Measurements from ENCODE around the gene SLC25A5.
"Not testable (repeated sequence)": the region's sequence is repeated elsewhere in the genome, so short reads cannot be mapped to it uniquely, and the experiment has no call there.

The SLC25A5 gene
- total RNA-seq: 143 to 374 (median 284) reads per million in 18 experiments

DNA sequence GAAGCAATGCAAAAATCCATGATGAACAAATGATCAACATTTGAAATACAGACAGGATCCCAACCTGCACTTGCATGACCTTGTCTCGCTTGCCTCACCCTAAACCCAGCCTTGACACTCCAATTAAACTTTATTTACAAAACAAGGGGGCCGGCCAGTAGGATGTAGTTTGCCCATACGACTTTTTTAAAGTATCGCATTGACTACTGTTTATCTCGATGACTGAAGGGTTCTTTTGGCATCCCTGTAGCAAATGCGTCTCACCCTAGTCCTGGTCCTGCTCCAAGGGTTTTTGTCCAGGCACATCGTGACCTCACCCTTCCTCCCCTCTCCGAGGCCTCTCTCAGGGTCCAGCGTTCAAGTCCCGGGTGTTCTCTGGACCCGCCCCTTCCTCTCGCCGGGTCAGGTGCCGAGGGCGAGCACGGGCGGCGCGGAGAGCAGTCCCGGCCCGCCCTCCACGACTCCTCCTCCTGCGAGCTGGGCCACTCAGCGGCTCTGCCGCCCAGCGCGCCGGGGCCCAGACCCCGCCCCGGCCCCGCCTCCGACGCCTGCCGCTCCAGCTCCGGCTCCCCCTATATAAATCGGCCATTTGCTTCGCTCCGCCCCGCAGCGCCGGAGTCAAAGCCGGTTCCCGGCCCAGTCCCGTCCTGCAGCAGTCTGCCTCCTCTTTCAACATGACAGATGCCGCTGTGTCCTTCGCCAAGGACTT, at the start of gene SLC25A5:
Gene SLC25A5 (plus strand): TSS at position 603 of the 709 bp plus-strand sequence. CDS start 72 bp downstream, at position 675.
- peak; percentile 88 to 91 for DNase-seq

DNA sequence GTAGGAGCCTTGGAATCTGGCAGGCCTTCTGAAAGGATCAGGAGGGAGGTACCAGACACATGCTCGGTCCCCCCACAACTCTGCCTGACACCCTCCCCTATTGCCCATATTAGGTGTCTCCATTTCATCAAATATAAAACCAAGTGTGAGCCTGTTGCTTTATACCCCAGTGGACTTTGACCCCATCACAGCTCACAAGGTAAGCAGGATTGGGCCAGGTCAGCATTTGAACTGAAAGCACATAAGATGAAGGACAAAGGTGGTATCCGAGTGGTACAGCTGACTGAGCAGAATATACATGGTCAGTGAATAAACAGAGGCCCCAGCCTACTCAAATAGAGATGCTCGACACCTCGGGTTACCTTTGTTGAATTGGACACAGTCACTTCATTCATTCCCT, 49.1 kb upstream of the SLC25A5 start:
- no peak for DNase-seq

DNA sequence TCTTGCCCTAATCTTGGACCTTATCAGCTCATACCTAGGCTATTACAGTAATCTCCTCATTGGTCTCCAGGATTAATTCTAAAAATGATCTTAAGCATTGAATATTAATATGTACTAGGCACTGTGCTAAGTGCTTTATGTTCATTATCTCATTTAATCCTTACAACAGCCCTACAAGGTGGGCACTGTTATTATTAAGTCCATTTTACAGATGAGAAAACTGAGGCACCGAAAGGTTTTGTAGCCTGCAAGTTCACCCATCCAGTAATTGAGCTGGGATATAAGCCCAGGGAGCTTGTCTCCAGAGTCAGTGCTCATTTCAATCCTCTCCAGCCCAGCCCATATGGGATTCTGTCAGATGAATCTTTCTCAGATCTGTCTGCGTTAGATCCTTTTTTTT, 48.3 kb upstream of the SLC25A5 start:
- DNase-seq: no peak

DNA sequence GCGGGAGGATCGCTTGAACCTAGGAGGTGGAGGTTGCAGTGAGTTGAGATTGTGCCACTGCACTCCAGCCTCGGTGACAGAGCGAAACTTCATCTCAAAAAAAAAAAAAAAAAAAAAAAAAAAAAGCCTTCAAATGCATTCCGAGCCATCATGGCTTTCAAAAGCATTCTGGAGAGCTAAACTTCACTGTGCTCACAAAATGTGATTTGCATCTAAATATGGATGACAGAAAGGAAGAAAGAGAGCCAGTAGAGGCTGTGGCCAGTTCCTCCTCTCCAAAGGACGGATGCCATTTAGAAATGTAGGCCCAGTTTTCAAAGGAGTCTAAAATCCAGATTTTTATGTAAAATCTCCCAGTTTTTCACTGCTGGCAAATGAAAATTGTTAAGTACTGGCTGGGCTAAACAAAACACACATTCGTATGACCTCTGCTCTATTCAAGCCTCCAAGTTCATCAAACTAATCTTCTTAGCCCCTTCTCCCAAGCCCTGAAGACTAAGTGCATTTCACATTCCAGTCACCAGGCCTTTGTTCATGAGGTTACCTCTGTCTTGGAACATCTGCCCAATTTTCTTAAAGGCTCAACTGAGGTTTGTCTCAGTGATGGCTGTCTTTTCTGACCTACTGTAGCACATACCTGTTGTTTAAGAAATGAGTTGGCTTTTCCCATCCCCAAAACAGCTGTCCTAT, 47.1 kb upstream of the SLC25A5 start:
- DNase-seq: no peak

DNA sequence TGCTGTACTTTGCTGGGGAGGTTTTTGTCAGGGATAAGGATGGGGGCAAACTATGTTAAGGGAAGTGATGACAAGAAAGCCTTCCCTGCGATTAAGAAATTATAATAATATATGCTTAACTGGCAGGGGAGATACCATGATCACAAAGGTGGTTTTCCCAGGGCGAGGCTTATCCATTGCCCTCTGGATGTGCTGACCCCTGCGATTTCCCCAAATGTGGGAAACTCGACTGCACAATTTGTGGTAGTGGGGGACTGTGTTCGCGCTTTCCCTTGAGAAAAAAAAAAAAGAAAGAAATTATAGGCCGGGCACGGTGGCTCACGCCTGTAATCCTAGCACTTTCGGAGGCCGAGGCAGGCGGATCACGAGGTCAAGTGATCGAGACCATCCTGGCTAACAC, 44.6 kb upstream of the SLC25A5 start:
- no peak for DNase-seq

DNA sequence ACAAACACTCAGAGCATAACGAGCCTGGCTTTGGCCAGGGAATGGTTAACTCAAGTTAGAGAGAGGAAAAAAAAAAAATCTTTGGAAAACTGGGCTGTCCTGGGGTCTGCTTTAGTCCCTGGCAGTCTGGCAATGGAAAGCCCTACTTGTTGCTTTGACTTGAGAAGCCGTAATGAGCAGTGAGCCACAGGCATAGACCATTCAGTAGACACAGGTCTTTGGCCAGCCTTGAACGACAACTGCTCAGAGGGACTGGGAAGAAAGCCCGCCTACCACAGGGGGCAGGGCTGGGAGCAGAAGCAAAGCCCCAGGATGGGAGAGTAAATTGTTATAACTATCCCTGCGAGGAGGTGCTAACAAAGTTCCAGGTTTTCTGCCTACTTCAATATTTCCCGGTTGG, 43.2 kb upstream of the SLC25A5 start:
- no peak for DNase-seq

DNA sequence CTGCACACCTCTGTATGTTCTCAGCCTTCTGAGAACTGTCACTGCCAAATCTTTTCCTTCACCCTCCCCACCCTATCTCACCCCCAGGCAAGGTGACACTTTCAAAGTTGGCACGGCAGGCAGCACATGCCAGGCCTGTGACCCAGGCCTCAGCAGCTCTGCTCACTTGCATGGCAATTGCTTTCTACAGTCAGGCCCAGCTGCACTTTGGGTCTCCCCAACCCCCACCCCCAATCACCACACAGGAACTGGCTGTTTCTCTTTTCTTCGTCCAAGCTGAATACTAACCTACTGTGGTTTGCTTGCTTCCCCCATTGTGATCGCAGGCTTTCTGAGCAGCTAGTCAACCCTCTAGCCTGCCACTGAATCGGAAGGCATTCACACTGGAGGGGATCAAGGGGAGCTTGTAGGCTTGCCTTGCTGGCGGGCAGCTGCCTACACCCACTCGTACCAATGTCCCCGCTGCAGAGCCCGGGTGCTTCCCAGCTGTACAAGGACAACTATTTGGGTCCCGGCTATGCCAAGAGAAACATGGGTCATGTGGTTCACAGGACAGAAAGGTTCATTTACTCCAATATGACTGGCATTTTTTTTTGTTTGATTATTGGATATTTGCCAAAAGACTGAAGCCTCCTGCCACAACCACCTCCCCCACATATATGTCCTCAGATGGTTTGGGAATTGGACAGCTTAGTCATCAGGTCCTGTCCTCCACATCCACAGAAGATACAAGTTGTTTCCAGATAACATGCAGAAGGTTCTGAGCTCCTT, 41.0 kb upstream of the SLC25A5 start:
- DNase-seq: peak; percentile 5 to 33

DNA sequence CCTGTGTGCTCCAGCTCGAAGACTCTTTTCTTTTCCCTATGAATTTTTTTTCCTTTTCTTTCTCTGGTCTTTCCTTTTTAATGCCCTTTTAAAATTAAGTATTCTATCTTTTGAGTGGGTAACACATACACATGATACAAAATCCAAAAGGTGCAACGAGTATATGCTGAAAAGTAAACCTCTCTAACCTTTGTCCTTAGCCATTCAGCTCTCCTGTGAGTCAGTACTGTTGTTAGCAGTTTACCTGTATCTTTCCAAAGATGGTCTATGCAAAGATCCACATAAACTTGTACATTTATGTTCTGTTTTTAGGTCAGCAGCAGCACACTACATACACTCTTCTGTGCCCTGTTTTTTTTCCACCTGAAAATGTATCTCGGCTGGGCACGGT, 40.5 kb upstream of the SLC25A5 start:
- no peak for DNase-seq

DNA sequence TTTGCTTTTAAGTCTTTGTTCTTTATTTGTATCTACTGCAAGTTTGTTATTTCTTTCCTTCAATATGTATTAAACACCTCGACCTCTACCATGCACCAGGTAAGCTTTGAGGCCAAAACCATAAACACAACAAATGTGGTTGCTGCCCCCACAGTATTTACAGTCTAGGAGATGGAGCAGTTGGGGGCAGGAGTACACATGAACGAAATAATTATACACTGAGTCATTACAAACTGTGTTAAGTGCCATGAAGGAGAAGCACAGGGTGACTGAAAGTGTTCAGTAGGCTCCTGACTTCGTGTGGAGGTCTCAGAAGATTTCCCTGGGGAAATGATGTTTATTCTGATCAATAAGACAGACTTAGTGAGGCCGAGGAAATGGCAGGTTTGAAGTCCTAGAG, 38.8 kb upstream of the SLC25A5 start:
- no peak for DNase-seq

DNA sequence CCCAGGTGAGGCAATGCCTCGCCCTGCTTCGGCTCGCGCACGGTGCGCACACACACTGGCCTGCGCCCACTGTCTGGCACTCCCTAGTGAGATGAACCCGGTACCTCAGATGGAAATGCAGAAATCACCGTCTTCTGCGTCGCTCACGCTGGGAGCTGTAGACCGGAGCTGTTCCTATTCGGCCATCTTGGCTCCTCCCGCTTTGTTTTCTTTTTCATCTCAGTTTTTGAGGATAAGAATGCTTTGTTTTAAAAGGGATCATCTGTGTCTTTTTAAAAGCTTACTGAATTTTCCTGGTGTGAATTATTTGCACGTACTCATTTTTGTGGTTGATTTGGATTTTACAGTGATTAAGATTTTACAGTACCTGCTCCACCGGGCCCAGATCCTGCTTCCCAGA, 26.9 kb upstream of the SLC25A5 start:
- not testable (repeated sequence) for DNase-seq

DNA sequence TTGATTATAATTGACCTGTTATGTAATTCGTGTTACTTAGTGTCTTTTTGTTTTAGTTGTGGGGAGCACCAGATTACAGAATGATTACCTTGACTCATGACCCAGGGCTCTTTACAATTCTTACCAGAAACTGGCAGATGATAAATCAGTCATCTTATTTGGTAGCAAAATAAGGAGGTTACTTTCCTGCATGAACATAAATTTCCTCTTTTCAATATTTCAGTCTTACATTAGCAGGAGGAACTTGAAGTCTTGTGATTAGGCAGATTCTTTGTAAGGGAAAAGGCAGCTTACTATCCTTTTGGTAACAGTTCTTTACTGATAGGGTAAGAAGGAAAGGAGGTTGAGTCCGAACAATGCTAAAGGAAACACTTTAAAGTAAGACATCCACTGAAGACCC, 26.0 kb upstream of the SLC25A5 start:
- DNase-seq: peak; percentile 52 to 70

DNA sequence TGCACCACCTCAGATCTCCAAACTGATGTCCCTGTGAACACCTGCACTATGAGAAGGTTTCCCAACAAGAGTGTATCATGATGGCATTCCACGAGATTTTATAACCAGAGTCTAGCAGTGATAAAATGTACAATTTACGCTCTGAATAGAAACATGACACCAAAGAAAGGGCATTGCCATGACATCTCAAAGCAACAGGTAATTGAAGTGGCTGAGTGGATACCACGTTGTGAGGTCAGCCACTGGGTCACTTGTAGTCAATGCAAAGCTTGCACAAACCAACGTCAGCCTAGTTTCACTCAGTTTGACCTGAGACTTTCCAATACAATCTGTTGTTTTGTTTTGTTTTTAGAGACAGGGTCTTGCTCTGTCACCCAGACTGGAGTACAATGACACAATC, 15.0 kb upstream of the SLC25A5 start:
- DNase-seq: no peak

DNA sequence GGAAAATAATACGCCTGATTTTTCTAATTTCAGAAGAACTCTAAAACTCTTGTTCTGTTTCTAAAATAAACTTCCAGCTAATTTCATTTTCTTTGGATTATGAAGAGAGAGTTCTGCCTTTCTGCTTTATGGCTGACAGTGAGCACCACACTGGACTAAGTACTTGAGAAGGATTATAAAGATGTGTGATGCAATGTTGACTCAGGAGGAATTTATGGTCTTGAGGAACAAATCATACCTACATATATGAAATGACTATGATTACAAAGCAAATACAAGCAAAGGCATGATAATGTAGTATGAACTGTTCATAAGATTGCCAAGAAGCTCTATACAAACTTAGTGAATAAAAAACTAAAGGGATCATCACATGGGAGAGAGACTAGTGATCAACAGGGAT, 13.0 kb upstream of the SLC25A5 start:
- DNase-seq: no peak

DNA sequence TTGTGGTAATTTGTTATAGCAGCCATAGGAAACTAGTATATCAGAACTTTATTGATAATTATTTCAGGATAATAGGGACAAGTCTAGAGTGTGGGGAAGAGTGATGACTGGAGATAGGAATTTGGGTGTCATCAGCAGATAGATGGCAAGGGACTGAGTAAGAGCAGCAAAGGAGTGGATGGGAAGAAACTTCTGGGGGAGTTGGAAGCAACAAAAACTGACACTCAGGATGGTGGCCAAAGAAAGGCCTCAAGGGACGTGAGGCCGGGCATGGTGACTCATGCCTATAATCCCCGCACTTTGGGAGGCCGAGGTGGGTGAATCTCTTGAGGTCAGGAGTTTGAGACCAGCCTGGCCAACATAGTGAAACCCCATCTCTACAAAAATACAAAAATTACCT, 9.1 kb upstream of the SLC25A5 start:
- no peak for DNase-seq

DNA sequence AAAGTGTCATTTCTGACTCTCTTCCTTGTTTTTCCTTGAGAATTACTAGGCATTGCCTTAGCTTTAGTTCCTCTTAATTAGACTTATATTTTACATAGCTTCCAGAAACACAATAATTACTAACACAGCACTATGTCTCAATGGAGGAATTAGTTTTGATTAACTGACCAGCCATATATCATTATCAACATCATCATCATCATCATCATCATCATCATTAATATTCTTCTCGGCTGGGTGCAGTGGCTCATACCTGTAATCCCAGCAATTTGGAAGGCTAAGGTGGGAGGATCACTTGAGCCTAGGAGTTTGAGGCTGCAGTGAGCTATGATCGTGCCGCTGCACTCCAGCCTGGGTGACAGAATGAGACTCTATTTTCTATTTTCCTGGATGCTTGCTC, 2.7 kb upstream of the SLC25A5 start:
- DNase-seq: no peak

DNA sequence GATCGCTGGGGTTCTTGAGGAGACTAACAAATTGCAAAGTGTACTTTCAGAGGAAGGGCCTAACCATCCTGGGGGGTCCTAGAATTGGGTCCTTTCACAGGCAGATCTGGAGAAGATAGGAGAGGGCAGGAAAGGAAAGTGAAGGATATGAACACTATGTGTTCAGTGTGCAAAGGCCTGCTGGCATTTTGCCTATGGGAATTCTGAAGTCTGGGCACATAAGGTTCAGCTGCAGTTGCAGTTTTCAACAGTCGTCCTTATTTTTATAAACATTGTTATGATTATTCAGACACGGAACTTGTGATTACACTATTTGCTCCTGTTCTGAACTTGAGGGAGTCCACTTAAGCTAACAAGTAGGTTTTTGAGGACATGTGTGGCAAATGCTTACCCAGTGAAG, 1.3 kb upstream of the SLC25A5 start:
- DNase-seq: no peak

DNA sequence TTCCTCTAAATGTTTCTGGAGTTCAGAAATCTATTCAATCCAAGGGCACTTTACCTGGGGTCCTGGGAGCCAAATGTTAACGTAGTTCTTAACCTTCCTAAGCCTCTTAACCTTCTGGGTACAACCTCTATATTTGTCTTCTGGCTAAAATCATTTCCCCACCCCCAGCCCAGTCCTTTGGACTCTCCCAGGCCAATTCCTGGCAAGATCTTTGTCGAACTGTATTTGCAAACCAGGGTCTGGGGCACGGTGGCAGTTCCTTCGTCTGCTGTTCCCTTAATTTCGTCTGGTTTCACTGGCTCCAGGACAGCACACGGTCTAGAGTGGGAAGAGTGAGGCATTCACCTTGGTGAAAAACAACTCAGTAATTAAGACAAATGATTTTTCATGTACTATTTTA, 811 bp upstream of the SLC25A5 start:
- DNase-seq: no peak

DNA sequence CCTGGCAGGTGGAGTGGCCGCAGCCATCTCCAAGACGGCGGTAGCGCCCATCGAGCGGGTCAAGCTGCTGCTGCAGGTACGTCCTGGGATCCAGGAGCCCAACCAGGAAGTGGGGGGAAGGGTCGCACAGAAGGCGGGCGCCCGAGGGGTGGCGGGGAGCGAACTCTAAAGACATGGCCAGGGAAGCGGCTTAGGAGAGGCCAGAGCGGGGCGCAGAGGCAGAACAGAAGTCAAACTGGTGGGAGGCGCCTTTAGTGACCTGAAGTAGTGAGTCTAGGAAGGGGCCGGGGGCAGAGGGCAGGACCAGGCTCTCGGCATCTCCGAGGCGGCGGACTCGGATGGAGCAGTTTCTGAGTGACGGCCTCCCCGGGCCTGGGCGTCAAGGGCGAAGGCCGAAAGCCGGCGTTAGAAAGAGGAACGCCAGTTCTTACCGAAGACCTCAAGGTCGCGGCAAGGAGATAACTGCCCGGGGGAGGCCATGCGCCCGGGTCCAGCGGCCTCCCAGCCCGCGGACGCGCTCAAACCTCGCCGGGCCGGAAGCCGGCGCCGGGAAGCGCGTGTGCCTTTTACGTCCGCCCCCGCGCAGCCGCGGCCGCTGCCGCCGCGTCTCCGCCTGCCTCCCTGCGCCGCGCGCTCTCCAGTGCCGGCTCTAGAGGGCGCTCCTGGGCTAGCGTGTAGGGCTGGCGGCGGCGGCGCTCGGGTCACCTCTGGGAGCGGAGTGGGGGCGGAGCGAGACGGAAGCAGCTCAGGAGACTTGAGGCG, 488 bp downstream of the SLC25A5 start:
- DNase-seq: peak; percentile 88 to 92

DNA sequence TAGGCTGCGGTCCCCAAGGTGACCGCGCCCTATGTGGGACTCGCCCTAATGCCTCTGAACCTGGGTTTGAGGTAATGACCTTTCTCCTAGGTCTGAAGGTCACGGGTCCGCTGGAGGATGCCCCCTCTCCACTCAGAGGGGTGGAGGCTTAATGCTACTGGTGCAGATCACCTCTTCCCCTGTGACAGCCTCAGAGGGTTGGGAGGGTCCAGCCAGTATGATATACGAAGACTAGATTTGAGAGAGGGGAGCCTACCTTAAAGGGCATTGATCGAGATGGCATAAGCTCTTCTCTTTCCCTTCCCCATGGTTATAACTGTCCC, 1.0 kb downstream of the SLC25A5 start:
- DNase-seq: no peak

DNA sequence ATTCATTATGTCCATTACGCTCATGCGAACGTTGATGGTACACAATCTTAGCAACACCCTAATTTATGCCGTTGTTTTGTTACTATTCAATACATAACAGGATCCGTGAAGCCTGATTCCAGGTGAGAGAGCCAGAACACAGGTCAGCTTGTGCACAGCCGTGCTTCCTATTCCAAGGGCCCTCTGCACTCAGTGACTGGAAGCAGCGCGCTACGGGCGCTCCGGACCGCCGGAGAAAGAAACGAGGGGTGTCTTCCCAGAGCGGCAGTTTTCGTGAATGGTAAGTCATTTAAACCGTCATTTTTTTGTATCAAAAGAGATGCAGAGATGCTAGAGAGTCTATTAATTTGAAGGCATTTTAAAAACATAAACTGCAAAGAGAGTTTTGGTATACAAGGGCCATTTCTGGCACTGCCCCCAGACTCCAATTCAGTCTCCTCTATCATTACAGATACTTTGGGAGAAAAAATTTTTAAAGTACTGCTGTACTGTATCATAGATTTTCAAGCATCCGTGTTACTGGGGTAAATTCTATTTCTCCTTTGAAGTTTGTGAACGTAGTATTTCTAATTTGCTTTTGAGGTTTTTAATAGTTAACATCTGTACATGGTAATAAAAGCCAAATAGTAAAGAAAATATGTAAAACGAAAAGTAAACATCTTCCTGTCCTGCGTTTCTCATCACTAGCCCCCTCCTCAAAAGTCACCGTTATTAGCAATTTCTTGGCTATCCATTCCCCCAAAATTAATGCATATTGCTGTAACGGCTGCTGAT, 6.6 kb downstream of the SLC25A5 start:
- no peak for DNase-seq

DNA sequence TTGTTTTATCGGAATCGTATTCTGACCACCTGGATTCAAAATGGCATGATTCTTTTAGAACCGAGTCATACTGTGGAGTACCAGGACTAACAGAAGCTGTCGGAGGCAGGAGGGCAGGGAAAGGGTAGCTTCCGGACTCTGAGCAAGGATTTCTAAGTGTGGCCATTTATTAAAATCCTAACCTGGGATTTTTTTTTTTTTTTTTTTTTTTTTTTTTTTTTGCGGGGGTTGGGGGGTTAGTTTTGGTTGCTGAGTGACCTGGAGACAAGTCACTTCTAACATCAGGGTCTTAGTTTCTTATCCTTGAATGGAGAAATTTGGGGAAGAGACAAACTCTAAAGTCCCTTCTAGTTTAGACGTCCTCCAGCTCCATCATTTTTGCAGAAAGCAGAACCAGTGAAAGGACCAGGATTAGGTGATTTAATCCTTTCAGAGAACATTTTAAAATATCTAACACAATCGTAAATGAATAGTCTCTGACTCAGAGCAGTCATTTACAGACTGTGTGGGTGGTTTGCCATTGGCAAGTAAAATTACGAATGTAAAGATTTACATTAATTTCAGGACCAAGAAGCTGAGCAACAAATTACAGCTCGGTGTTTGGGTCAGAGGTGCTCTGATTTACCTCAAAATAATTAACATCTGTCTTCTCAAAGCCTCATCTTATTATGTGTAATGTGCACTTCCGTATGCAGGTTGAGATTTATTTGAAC, 7.3 kb downstream of the SLC25A5 start:
- no peak for DNase-seq

DNA sequence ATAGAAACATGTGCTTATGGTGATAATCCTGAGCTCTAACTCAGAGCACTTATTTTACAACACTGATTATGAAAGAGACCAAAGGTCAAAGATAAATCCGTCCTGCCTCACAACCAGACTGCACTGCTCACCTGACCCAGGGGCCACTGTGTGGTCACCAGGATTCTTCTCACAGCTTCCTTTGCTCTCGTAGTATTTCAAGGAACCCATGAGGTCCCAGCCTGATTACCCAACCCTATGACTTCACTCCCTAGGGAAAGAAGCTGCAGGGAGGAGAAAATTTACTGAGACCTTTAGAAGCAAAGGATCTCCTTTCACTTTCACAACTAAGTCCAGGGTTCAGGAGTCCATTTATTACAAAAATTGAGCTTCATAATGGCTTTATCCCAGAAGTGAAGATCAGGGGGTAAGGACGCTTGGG, 9.6 kb downstream of the SLC25A5 start:
- peak; percentile 63 to 75 for DNase-seq

All from inflammatory macrophage (primary cell).